K562 (cell line): ENCODE data around the gene C1orf216. TPM values are rescaled to one million over a fixed set of nuclear protein-coding genes. Genes with fewer than 3 reads are reported as not detected.

Source experiments
- ATAC-seq: fragments of 200-7000 bp; cut with Tn5 transposase; 3 replicates; pipeline ENCODE4 v1.9.1; 2020; ENCODE audit warnings: moderate library complexity
- BruUV-seq: library from RNA; stranded (reverse); fragments of 400-500 nt; replicated peaks from 2 replicates; lab custom pipeline; 2021; lab: Mats Ljungman, UMichigan
- CTCF ChIA-PET: fragments of 300-600 bp; formaldehyde crosslinking; extraction: SDS; loops from one replicate; lab custom pipeline; 2021; ENCODE audit warnings: low intra/inter-chr PET ratio; lab: Yijun Ruan, JAX
- POLR2A ChIA-PET: fragments of 300-600, 350-650 bp; sonication (Branson Sonifier 250); formaldehyde crosslinking; extraction: SDS; loops from one replicate; lab custom pipeline; 2021; ENCODE audit warnings: antibody characterized with exemption, inconsistent platforms; lab: Yijun Ruan, JAX
- DNase-seq, 4 experiments: peaks; one replicate each; pipeline versions ENCODE4 v3.0.0 to v3.0.0-alpha.2; 2011 to 2018; ENCODE audit warnings: low spot score in 3 of 4, mixed read lengths in 3 of 4; ENCODE audit errors: extremely low read depth in 1 of 4
- FAIRE-seq: peaks from 2 replicates; lab custom pipeline; 2011; peaks lifted over from hg19 to GRCh38; lab: Jason Lieb, UNC
- H2AFZ ChIP-seq: 2 replicates; pipeline ENCODE4 v1.6.0; 2011; ENCODE audit warnings: low read depth, low read length, control low read depth, inconsistent platforms
- H3K27ac ChIP-seq: fragments of 200-600 bp; 3 replicates; pipeline ENCODE4 v1.8.0; 2011; ENCODE audit warnings: low read depth, mild to moderate bottlenecking, control low read depth, inconsistent platforms, low read length, moderate library complexity, mixed read lengths; ENCODE audit errors: extremely low read depth
- H3K27me3 ChIP-seq, 2 experiments: fragments of 300-600 bp in 1 of 2; 2 replicates in 1 of 2; 3 replicates in 1 of 2; pipeline versions ENCODE4 v1.6.0 to v1.8.0; 2011; ENCODE audit warnings: inconsistent platforms in 2 of 2, low read length in 2 of 2, mild to moderate bottlenecking in 1 of 2, mixed read lengths in 1 of 2, moderate library complexity in 1 of 2; ENCODE audit not compliant: control insufficient read depth in 2 of 2, insufficient read depth in 2 of 2
- H3K36me3 ChIP-seq: fragments of 300-600 bp; 3 replicates; pipeline ENCODE4 v1.8.0; 2011; ENCODE audit warnings: mild to moderate bottlenecking, low read length, inconsistent platforms; ENCODE audit not compliant: control insufficient read depth, insufficient read depth
- H3K4me1 ChIP-seq, 2 experiments: fragments of 200-600 bp in 1 of 2; replicated peaks in 1 of 2; 2 replicates in 1 of 2; 3 replicates in 1 of 2; pipeline versions ENCODE4 v1.5.1 to v1.8.0; 2011; ENCODE audit warnings: inconsistent platforms in 2 of 2, low read length in 2 of 2, mild to moderate bottlenecking in 1 of 2, mixed read lengths in 1 of 2, moderate library complexity in 1 of 2; ENCODE audit not compliant: control insufficient read depth in 2 of 2, insufficient read depth in 2 of 2
- H3K4me2 ChIP-seq: 2 replicates; pipeline ENCODE4 v1.6.1; 2011; ENCODE audit warnings: low read length, control low read depth, inconsistent platforms, mixed read lengths; ENCODE audit not compliant: insufficient read depth
- H3K4me3 ChIP-seq: fragments of 200-600 bp; sonication (generic), shearing (Covaris generic); 2 replicates; pipeline ENCODE4 v1.5.1; 2016; ENCODE audit warnings: control low read depth, inconsistent platforms
- H3K79me2 ChIP-seq: fragments of 200-600 bp; 3 replicates; pipeline ENCODE4 v1.8.0; 2011; ENCODE audit warnings: low read length, inconsistent platforms; ENCODE audit not compliant: control insufficient read depth, insufficient read depth
- H3K9ac ChIP-seq, 2 experiments: 2 replicates each; pipeline versions ENCODE4 v1.6.0 to v1.6.1; 2011; ENCODE audit warnings: low read depth in 2 of 2, low read length in 2 of 2, control low read depth in 1 of 2, inconsistent platforms in 1 of 2, mild to moderate bottlenecking in 1 of 2, mixed read lengths in 1 of 2; ENCODE audit not compliant: insufficient read depth in 1 of 2
- H3K9me1 ChIP-seq: one replicate; pipeline ENCODE4 v1.6.0; 2011; ENCODE audit warnings: inconsistent platforms, mild to moderate bottlenecking, low read length, moderate library complexity; ENCODE audit not compliant: control insufficient read depth, insufficient read depth
- H3K9me3 ChIP-seq: replicated peaks from 2 replicates; pipeline ENCODE4 v1.5.1; 2011; ENCODE audit warnings: low read depth, low read length, inconsistent platforms; ENCODE audit not compliant: control insufficient read depth, insufficient read depth
- H4K20me1 ChIP-seq: replicated peaks from 2 replicates; pipeline ENCODE4 v1.6.1; 2011; ENCODE audit warnings: low read length, inconsistent platforms, mixed read lengths; ENCODE audit not compliant: control insufficient read depth, insufficient read depth
- ARID1B ChIP-seq: fragments of 450-650 bp; IDR thresholded peaks from 2 replicates; pipeline ENCODE4 v1.6.1; 2016; ENCODE audit warnings: antibody characterized with exemption, mild to moderate bottlenecking, inconsistent platforms
- CBFA2T3 ChIP-seq: fragments of 450-650 bp; IDR thresholded peaks from 2 replicates; pipeline ENCODE4 v1.6.1; 2017
- DIDO1 ChIP-seq: fragments of 450-650 bp; IDR thresholded peaks from 2 replicates; pipeline ENCODE4 v1.6.1; 2016; ENCODE audit warnings: low read depth, missing biosample characterization, missing genetic modification characterization
- GABPB2 ChIP-seq: fragments of 250-450 bp; sonication (Bioruptor Pico); conservative IDR thresholded peaks from 2 replicates; pipeline ENCODE4 v1.5.1; 2021; ENCODE audit warnings: mild to moderate bottlenecking
- GTF2B ChIP-seq: IDR thresholded peaks from 2 replicates; pipeline ENCODE4 v1.6.1; 2011; ENCODE audit not compliant: insufficient read length; ENCODE audit errors: extremely low read depth
- HDAC1 ChIP-seq, 2 experiments: fragments of 450-650 bp; IDR thresholded peaks; 2 replicates each; pipeline ENCODE4 v1.6.1; 2016 to 2017; ENCODE audit warnings: inconsistent platforms in 1 of 2, mild to moderate bottlenecking in 1 of 2, moderate library complexity in 1 of 2
- HNRNPH1 ChIP-seq: fragments of 200-400 bp; formaldehyde crosslinking; optimal IDR thresholded peaks from 2 replicates; pipeline ENCODE3; 2017; ENCODE audit warnings: low read depth, mild to moderate bottlenecking, low read length, moderate library complexity
- JUND ChIP-seq, 2 experiments: IDR thresholded peaks; 2 replicates in 1 of 2; 3 replicates in 1 of 2; pipeline ENCODE4 v1.6.1; 2011; ENCODE audit warnings: borderline replicate concordance in 2 of 2, low read depth in 2 of 2, low read length in 2 of 2, improper control_type of control experiment in 1 of 2, missing biosample characterization in 1 of 2, missing genetic modification characterization in 1 of 2, missing genetic modification reagents in 1 of 2
- KDM1A ChIP-seq, 2 experiments: fragments of 450-650 bp; IDR thresholded peaks; 2 replicates each; pipeline ENCODE4 v1.6.1; 2016; ENCODE audit warnings: mild to moderate bottlenecking in 2 of 2
- NONO ChIP-seq, 2 experiments: fragments of 200-400 bp in 1 of 2; fragments of 450-650 bp in 1 of 2; formaldehyde crosslinking in 1 of 2; IDR thresholded peaks; 2 replicates each; pipeline ENCODE4 v1.6.1; 2017; ENCODE audit warnings: low read depth in 2 of 2, mild to moderate bottlenecking in 2 of 2, moderate library complexity in 2 of 2, low read length in 1 of 2
- RBM25 ChIP-seq: fragments of 200-400 bp; formaldehyde crosslinking; IDR thresholded peaks from 2 replicates; pipeline ENCODE4 v1.6.1; 2018; ENCODE audit warnings: low read length, low read depth, moderate library complexity; ENCODE audit not compliant: severe bottlenecking
- SNIP1 ChIP-seq: fragments of 450-650 bp; IDR thresholded peaks from 2 replicates; pipeline ENCODE4 v1.7.1; 2017; ENCODE audit warnings: low read depth, mild to moderate bottlenecking
- SOX6 ChIP-seq: fragments of 450-650 bp; IDR thresholded peaks from 2 replicates; pipeline ENCODE4 v1.6.1; 2014; ENCODE audit warnings: mild to moderate bottlenecking
- TFAM ChIP-seq: fragments of 250-450 bp; sonication (Bioruptor Pico); conservative IDR thresholded peaks from 2 replicates; pipeline ENCODE4 v1.5.0; 2021; ENCODE audit warnings: mild to moderate bottlenecking, moderate library complexity
- ZBTB17 ChIP-seq: fragments of 450-650 bp; formaldehyde crosslinking; IDR thresholded peaks from 2 replicates; pipeline ENCODE4 v1.4.0; 2020; ENCODE audit warnings: mild to moderate bottlenecking
- ZFPM2 ChIP-seq: fragments of 250-450 bp; sonication (Bioruptor Pico); IDR thresholded peaks from 2 replicates; pipeline ENCODE4 v1.5.1; 2022; ENCODE audit warnings: mild to moderate bottlenecking
- ZNF134 ChIP-seq: fragments of 250-450 bp; sonication (Bioruptor Pico); conservative IDR thresholded peaks from 2 replicates; pipeline ENCODE4 v1.4.0; 2020
- ZNF431 ChIP-seq: sonication (generic); formaldehyde crosslinking; IDR thresholded peaks from 2 replicates; pipeline ENCODE4 v1.8.0; 2022; ENCODE audit warnings: mild to moderate bottlenecking, missing genetic modification reagents
- ZSCAN32 ChIP-seq: fragments of 450-650 bp; formaldehyde crosslinking; IDR thresholded peaks from 2 replicates; pipeline ENCODE4 v1.4.0; 2020; ENCODE audit warnings: mild to moderate bottlenecking, moderate library complexity
- WGBS: fragments of 100-300 bp; shearing (Covaris generic); methylation state at CpG from one replicate; pipeline ENCODE4 v1.1.6; 2016; ENCODE audit warnings: low coverage, mixed read lengths; ENCODE audit not compliant: insufficient coverage; ENCODE audit errors: missing lambda C conversion rate; 5-methylcytosine and 5-hydroxymethylcytosine counted together
- in situ Hi-C: fragments of 300-500 bp; cut with MboI; formaldehyde crosslinking; loops from 4 replicates; pipeline ENCODE4 v1.15.0; 2018; ENCODE audit warnings: inconsistent platforms, mixed read lengths
- intact Hi-C: fragments of 100-400 bp; cut with micrococcal nuclease; formaldehyde crosslinking; loops from 2 replicates; pipeline ENCODE4 v1.14.2; 2022
- polyA plus RNA-seq, 8 experiments: library from polyadenylated mRNA; depleted of rRNA in 4 of 8; stranded (reverse) in 5 of 8; unstranded in 3 of 8; fragments of >200 nt; fragmentation: Nextera tagmentation in 2 of 8; fragmentation: Illumina TruSeq in 1 of 8; extraction: Ambion mirVana in 2 of 8; extraction: Trizol in 1 of 8; gene quantifications; 2 replicates each; pipeline versions ENCODE4 v1.2.1 to v1.2.3, GENCODE V29; 2011 to 2014; ENCODE audit warnings: inconsistent platforms in 1 of 8, missing spikeins in 1 of 8
- total RNA-seq, 7 experiments: library from RNA; depleted of rRNA in 6 of 7; stranded (reverse); fragments of >200 nt in 6 of 7; fragmentation: Illumina TruSeq in 2 of 7; extraction: Trizol in 2 of 7; gene quantifications; 2 replicates each; pipeline versions ENCODE4 v1.2.1 to v1.2.3, GENCODE V29; 2011 to 2021; ENCODE audit warnings: low replicate concordance in 1 of 7
- TF ChIP-seq, protein P1 (sequence below): fragments of 250-450 bp; sonication (Bioruptor Pico); IDR thresholded peaks from 2 replicates; pipeline ENCODE4 v1.5.0; 2021
- TF ChIP-seq, protein P2 (sequence below): sonication (generic); formaldehyde crosslinking; IDR thresholded peaks from 2 replicates; pipeline ENCODE4 v1.8.0; 2022; ENCODE audit warnings: mild to moderate bottlenecking, missing genetic modification reagents

C1orf216 gene
- total and polyA plus RNA-seq, 9 of the 15 experiments (the other 6 are each of a cell fraction or from before 2014, with no cell fraction given), result 3.4 to 25.1 (median 15.0) TPM

GRCh38 chr1:35692317-35692716 lies 26.4 kb downstream of the C1orf216 start (continued):
- TF ChIP-seq ZSCAN32 (CRISPR knock-in tag) (no peak), HDAC1 (IDR thresholded peaks at IDR 0.05) (peak in 1 of 2 experiments; percentile 51; a peak in 2 of 4 replicates), SOX6 (peak; percentile 52), CBFA2T3 (peak; percentile 80), ARID1B (peak; percentile 42), KDM1A (IDR thresholded peaks at IDR 0.05) (peak; percentile 60 to 75; a peak in 2 of 4 replicates), RBM25 (no peak), ZNF431 (CRISPR knock-in tag) (peak; percentile 76; the same call in 1 of the 2 replicates), GTF2B (no peak)
- TF ChIP-seq, protein P1, sequence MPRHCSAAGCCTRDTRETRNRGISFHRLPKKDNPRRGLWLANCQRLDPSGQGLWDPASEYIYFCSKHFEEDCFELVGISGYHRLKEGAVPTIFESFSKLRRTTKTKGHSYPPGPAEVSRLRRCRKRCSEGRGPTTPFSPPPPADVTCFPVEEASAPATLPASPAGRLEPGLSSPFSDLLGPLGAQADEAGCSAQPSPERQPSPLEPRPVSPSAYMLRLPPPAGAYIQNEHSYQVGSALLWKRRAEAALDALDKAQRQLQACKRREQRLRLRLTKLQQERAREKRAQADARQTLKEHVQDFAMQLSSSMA, result no peak

- Histone ChIP-seq H3K4me3 (no peak overlapping the region), H2AFZ (no peak overlapping the region), H3K4me2 (no peak overlapping the region), H3K9ac (no peak overlapping the region), H3K4me1 (peaks cover 0 to 4% of the 10 kb centered on the region in 2 experiments; a peak in 2 of 5 replicates), H4K20me1 (peaks cover 3% of the 10 kb centered on the region; the same call in 1 of the 2 replicates), H3K27me3 (peaks cover 43 to 60% of the 10 kb centered on the region in 2 experiments), H3K9me3 (no peaks in the 10 kb centered on the region), H3K79me2 (no peaks in the 10 kb centered on the region), H3K27ac (no peak overlapping the region), H3K36me3 (no peaks in the 10 kb centered on the region), H3K9me1 (no peaks in the 10 kb centered on the region)
- ATAC-seq (peak; percentile 16; the same call in 1 of the 3 replicates), DNase-seq (no peak), FAIRE-seq (no peak)
- BruUV-seq, result no TSS peak
- POLR2A ChIA-PET, result interaction anchor here (0.6 to 1.4 kb wide), 4 partner anchors 10 to 173 kb away, joined by 4 to 6 read pairs (median 4); no protein-coding TSS in a partner anchor
- intact Hi-C loops (no loop called here), in situ Hi-C loops (no loop called here)
- CTCF ChIA-PET, result no interaction called here
- WGBS, result 2% methylated on average over 8 of the region's 8 CpGs
- TF ChIP-seq, protein P2, sequence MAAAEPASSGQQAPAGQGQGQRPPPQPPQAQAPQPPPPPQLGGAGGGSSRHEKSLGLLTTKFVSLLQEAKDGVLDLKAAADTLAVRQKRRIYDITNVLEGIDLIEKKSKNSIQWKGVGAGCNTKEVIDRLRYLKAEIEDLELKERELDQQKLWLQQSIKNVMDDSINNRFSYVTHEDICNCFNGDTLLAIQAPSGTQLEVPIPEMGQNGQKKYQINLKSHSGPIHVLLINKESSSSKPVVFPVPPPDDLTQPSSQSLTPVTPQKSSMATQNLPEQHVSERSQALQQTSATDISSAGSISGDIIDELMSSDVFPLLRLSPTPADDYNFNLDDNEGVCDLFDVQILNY, result no peak
- TF ChIP-seq TFAM (no peak), DIDO1 (tag) (no peak), ZBTB17 (CRISPR knock-in tag) (no peak), JUND (IDR thresholded peaks at IDR 0.05; ENCODE audit: borderline replicate concordance, low read depth, low read length) (no peak), JUND (tag; IDR thresholded peaks at IDR 0.05; ENCODE audit: borderline replicate concordance, low read depth, low read length) (no peak), NONO (IDR thresholded peaks at IDR 0.05; ENCODE audit: low read depth in 2 of 2, low read length in 1 of 2) (no peak), ZFPM2 (CRISPR knock-in tag) (no peak), ZNF134 (no peak), HNRNPH1 (no peak), SNIP1 (no peak), GABPB2 (CRISPR knock-in tag) (no peak)
Observed at GRCh38 chr1:35691571-35692220, 27.0 kb downstream of the C1orf216 start.
